Ureter (tissue), 1 donor: ENCODE measurements around the gene ABCB7. TPM values are rescaled to one million over a fixed set of nuclear protein-coding genes. Genes with fewer than 3 reads are reported as not detected.
"Not testable (repeated sequence)": the region's sequence is repeated elsewhere in the genome, so short reads cannot be mapped to it uniquely, and the experiment has no call there.

Experiments
- DNase-seq: peaks from one replicate; pipeline ENCODE4 v3.0.0-alpha.2; 2020; ENCODE audit warnings: low spot score
- total RNA-seq: library from RNA; stranded (reverse); gene quantifications from one replicate; pipeline ENCODE4 v1.2.4, GENCODE V29; 2023
- donor health status: DM: yes; HTN: yes; CAD: no.

Gene ABCB7
- total RNA-seq, 1 donor from 2014 or later = 20.7 TPM

- DNase-seq = no peak
Observed at GRCh38 chrX:75106772-75107171, 49.3 kb downstream of the ABCB7 start.

- DNase-seq = no peak
Observed at GRCh38 chrX:75096331-75096730, 59.8 kb downstream of the ABCB7 start.

DNA sequence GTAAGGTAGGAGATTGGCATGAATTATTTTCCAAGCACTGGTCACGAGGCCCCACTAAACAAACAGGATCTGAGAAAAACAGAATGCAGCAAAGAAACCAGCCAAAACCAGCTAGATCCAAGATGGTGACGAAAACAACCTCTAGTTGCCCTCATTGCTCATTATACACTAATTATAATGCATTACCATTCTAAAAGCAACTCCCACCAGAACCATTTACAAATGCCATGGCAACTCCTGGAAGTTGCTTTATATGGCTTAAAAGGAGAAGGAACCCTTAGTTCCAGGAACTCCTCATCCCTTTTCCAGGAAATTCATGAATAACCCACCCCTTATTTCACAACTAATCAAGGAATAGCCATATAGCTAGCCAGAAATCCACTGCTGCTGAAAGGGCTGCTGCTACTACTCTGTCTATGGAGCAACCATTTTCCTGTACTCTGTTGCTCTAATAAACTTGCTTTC, 69.3 kb downstream of the ABCB7 start:
- DNase-seq = no peak

DNA sequence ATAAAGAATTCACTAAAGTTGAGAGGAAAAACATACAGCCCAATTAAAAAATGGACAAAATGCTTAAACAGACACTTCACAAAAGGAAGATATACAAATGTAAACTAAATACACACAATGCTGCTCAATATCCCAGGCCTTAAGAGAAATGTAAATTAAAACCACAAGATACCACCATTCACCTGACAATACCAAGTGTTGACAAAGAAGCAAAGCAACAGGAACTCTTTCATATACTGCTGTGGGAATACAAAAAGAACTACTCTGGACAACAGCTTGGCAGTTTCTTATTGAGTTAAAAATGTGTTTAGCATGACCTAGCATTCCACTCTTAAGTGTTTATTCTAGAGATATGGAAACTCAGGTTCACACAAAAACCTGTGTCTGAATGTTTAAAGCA, 71.3 kb downstream of the ABCB7 start:
- no peak for DNase-seq

DNA sequence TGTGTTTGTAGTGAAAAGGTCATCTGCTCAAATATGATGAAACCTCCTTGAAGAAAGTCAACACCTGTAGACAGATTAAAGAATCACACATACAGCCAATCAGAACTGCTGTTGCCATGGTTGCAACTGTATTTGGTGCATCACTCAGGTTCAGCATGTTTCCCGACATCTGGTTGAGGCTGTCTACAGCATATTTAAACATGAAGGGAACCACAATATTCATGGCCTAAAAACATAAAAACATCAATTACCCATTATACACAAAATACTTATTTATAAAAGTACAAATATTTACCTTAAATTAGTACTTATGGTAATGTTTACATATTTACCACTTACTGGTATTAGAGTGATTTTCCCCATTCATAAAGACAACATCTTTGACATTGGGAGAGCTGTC, 79.7 kb downstream of the ABCB7 start:
- no peak for DNase-seq

DNA sequence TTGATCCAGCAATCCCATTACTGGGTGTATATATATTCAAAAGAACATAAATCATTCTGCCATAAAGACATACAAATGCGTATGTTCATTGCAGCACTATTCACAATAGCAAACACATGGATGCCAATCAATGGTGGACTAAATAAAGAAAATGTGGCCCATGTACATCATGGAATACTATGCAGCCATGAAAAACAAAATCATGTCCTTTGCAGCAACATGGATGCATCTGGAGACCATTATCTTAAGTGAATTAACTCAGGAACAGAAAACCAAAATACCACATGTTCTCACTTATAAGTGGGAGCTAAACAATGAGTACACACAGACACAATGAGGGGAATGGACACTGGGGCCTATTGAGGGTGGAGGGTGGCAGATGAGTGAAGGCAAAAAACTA, 81.6 kb downstream of the ABCB7 start:
- no peak for DNase-seq

GRCh38 chrX:75071334-75071733, 84.7 kb downstream of the ABCB7 start:
- DNase-seq = no peak

- DNase-seq = no peak
Observed at GRCh38 chrX:75067931-75068330, 88.2 kb downstream of the ABCB7 start.

- DNase-seq = no peak
Observed at GRCh38 chrX:75061701-75062100, 94.4 kb downstream of the ABCB7 start.

- no peak for DNase-seq
Observed at GRCh38 chrX:75051047-75051446, 105.0 kb downstream of the ABCB7 start.

GRCh38 chrX:75045369-75045768, 110.7 kb downstream of the ABCB7 start:
- no peak for DNase-seq

DNA sequence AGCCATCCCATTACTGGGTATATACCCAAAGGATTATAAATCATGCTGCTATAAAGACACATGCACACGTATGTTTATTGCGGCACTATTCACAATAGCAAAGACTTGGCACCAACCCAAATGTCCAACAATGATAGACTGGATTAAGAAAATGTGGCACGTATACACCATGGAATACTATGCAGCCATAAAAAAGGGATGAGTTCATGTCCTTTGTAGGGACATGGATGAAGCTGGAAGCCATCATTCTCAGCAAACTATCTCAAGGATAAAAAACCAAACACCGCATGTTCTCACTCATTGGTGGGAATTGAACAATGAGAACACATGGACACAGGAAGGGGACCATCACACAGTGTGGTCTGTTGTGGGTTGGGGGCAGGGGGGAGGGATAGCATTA, 111.9 kb downstream of the ABCB7 start:
- not testable (repeated sequence) for DNase-seq

- DNase-seq = no peak
Observed at GRCh38 chrX:75038925-75039324, 117.2 kb downstream of the ABCB7 start.

Other genes with a start within 250 kb of the ABCB7 start
- gene NEXMIF, start 230.8 kb downstream of the ABCB7 start, total RNA-seq = 2.4 TPM
- gene UPRT, start 117.8 kb upstream of the ABCB7 start, total RNA-seq = 14.5 TPM